GM23338 (cell line): ENCODE data around the gene RAD51B.

ENCODE experiments used
- CREB1 ChIP-seq: fragments of 250-450 bp; sonication (Bioruptor Pico); IDR thresholded peaks from 2 replicates; pipeline ENCODE4 v1.5.0; 2020; ENCODE audit warnings: low read depth, mild to moderate bottlenecking, moderate library complexity
- CTCF ChIP-seq, 2 experiments: fragments of 200-600 bp in 1 of 2; sonication (generic) in 1 of 2; conservative IDR thresholded peaks; 2 replicates each; pipeline versions ENCODE4 v1.5.1 to v1.6.1; 2016 to 2017; ENCODE audit warnings: antibody characterized with exemption in 2 of 2, low read depth in 2 of 2, mild to moderate bottlenecking in 2 of 2, moderate library complexity in 1 of 2
- EZH2 ChIP-seq: fragments of 200-600 bp; sonication (generic); IDR thresholded peaks from one replicate; pipeline ENCODE4 v1.8.0; 2017; ENCODE audit warnings: antibody characterized with exemption, mild to moderate bottlenecking, low read depth; ENCODE audit not compliant: unreplicated experiment
- EZH2phosphoT487 ChIP-seq: fragments of 200-600 bp; sonication (generic); IDR thresholded peaks from one replicate; pipeline ENCODE4 v1.8.1; 2018; ENCODE audit warnings: antibody characterized with exemption; ENCODE audit not compliant: unreplicated experiment
- POLR2AphosphoS5 ChIP-seq: IDR thresholded peaks from 2 replicates; pipeline ENCODE4 v1.6.1; 2016; ENCODE audit warnings: antibody characterized with exemption, low read depth
- REST ChIP-seq: IDR thresholded peaks from one replicate; pipeline ENCODE4 v1.6.1; 2018; ENCODE audit warnings: antibody characterized with exemption; ENCODE audit not compliant: unreplicated experiment
- ZNF114 ChIP-seq: fragments of 250-450 bp; sonication (Bioruptor Pico); IDR thresholded peaks from 2 replicates; pipeline ENCODE4 v1.5.0; 2020; ENCODE audit warnings: mild to moderate bottlenecking, moderate library complexity

- no peak for TF ChIP-seq CREB1 (CRISPR knock-in tag)
- no peak for TF ChIP-seq EZH2phosphoT487
- no peak for TF ChIP-seq CTCF (conservative IDR thresholded peaks at IDR 0.05; ENCODE audit: low read depth in 2 of 2)
- no peak for TF ChIP-seq POLR2AphosphoS5
- TF ChIP-seq EZH2, result no peak
- TF ChIP-seq REST, result no peak
- no peak for TF ChIP-seq ZNF114
Measured at GRCh38 chr14:68770051-68770450, 950.5 kb downstream of the RAD51B start.
